Activated T-cell treated with anti-CD3 and anti-CD28 coated beads, Interleukin-2, amount 50 U/mL, for 4 hours (primary cell): Measurements from ENCODE around the gene IL10RB. TPM values are rescaled to one million over a fixed set of nuclear protein-coding genes. Genes with fewer than 3 reads are reported as not detected.
A peak's percentile ranks its signal among the peaks of the same experiment; 100 is the strongest.
"Not testable (repeated sequence)": the region's sequence is repeated elsewhere in the genome, so short reads cannot be mapped to it uniquely, and the experiment has no call there.

Experiments
- ATAC-seq, 2 donors: fragments of 200-7000 bp; cut with Tn5 transposase; one replicate each; pipeline ENCODE4 v1.10.0; 2021
- DNase-seq: peaks from one replicate; pipeline ENCODE4 v3.0.0-alpha.2; 2020
- H3K27me3 Mint-ChIP-seq: one replicate; pipeline ENCODE4 v1.8.0; 2021; ENCODE audit warnings: low read depth, mixed read lengths
- H3K36me3 Mint-ChIP-seq: one replicate; pipeline ENCODE4 v1.8.0; 2022; ENCODE audit warnings: mixed read lengths; ENCODE audit not compliant: insufficient read depth
- H3K4me1 Mint-ChIP-seq: one replicate; pipeline ENCODE4 v1.8.0; 2021; ENCODE audit warnings: low read depth, mixed read lengths
- H3K4me3 Mint-ChIP-seq: one replicate; pipeline ENCODE4 v1.8.0; 2021; ENCODE audit warnings: mild to moderate bottlenecking, moderate library complexity, mixed read lengths
- H3K9me3 Mint-ChIP-seq: one replicate; pipeline ENCODE4 v1.8.0; 2021; ENCODE audit warnings: mixed read lengths
- total RNA-seq, 3 donors: library from RNA; stranded (reverse); gene quantifications; one replicate each; pipeline ENCODE4 v1.2.1, GENCODE V29; 2021

Gene IL10RB
- total RNA-seq, 3 donors from 2014 or later = 9.3 to 11.6 (median 10.2) TPM

GRCh38 chr21:33236013-33236686 lies 30.0 kb upstream of the IL10RB start:
- peaks cover 19% of the 10 kb centered on the region for H3K36me3 Mint-ChIP-seq
- no peak overlapping the region for H3K4me3 Mint-ChIP-seq
- no peak for DNase-seq

GRCh38 chr21:33236766-33237165 lies 29.4 kb upstream of the IL10RB start:
- H3K36me3 Mint-ChIP-seq = peaks cover 19% of the 10 kb centered on the region
- peaks cover 89% of the 10 kb centered on the region for H3K4me1 Mint-ChIP-seq
- no peaks in the 10 kb centered on the region for H3K27me3 Mint-ChIP-seq
- DNase-seq = no peak
- no peak for ATAC-seq
- H3K4me3 Mint-ChIP-seq = peak overlapping the region; percentile 39
- H3K9me3 Mint-ChIP-seq = no peaks in the 10 kb centered on the region

More at GRCh38 chr21:33236013-33236686, 30.0 kb upstream of the IL10RB start:
- no peaks in the 10 kb centered on the region for H3K9me3 Mint-ChIP-seq
- ATAC-seq = no peak
- H3K27me3 Mint-ChIP-seq = no peaks in the 10 kb centered on the region
- H3K4me1 Mint-ChIP-seq = peaks cover 88% of the 10 kb centered on the region

- Mint-ChIP-seq H3K9me3 (no peaks in the 10 kb centered on the region), H3K27me3 (no peaks in the 10 kb centered on the region), H3K36me3 (peaks cover 24% of the 10 kb centered on the region), H3K4me1 (peaks cover 89% of the 10 kb centered on the region), H3K4me3 (peak overlapping the region; percentile 9)
- DNase-seq = no peak
- no peak for ATAC-seq
Measured at GRCh38 chr21:33237486-33237885, 28.7 kb upstream of the IL10RB start.

- Mint-ChIP-seq H3K27me3 (no peaks in the 10 kb centered on the region), H3K36me3 (peaks cover 18% of the 10 kb centered on the region)
- DNase-seq = no peak
Measured at GRCh38 chr21:33238146-33238545, 28.0 kb upstream of the IL10RB start.

GRCh38 chr21:33238565-33239255 lies 27.5 kb upstream of the IL10RB start:
- H3K9me3 Mint-ChIP-seq = no peaks in the 10 kb centered on the region
- ATAC-seq = peak; percentile 50 to 51
- H3K4me3 Mint-ChIP-seq = peak overlapping the region; percentile 57

More at GRCh38 chr21:33238146-33238545, 28.0 kb upstream of the IL10RB start:
- H3K4me1 Mint-ChIP-seq = peaks cover 83% of the 10 kb centered on the region
- ATAC-seq = peak; percentile 54 to 64
- H3K9me3 Mint-ChIP-seq = no peaks in the 10 kb centered on the region
- peak overlapping the region; percentile 57 for H3K4me3 Mint-ChIP-seq

GRCh38 chr21:33239559-33240127 lies 26.5 kb upstream of the IL10RB start:
- H3K27me3 Mint-ChIP-seq, DNase-seq, ATAC-seq, H3K9me3 Mint-ChIP-seq: not testable (repeated sequence)
- Mint-ChIP-seq H3K4me3 (peak overlapping the region; percentile 56), H3K36me3 (peaks cover 21% of the 10 kb centered on the region), H3K4me1 (peaks cover 85% of the 10 kb centered on the region)

More at GRCh38 chr21:33238565-33239255, 27.5 kb upstream of the IL10RB start:
- DNase-seq = no peak
- Mint-ChIP-seq H3K36me3 (peaks cover 21% of the 10 kb centered on the region), H3K27me3 (no peaks in the 10 kb centered on the region), H3K4me1 (peaks cover 83% of the 10 kb centered on the region)

- ATAC-seq = no peak
Measured at GRCh38 chr21:33240404-33240803, 25.8 kb upstream of the IL10RB start.

GRCh38 chr21:33241846-33242245 lies 24.3 kb upstream of the IL10RB start:
- peaks cover 34% of the 10 kb centered on the region for H3K36me3 Mint-ChIP-seq
- H3K4me3 Mint-ChIP-seq = no peak overlapping the region
- H3K27me3 Mint-ChIP-seq = no peaks in the 10 kb centered on the region
- ATAC-seq = no peak
- H3K9me3 Mint-ChIP-seq = no peaks in the 10 kb centered on the region
- DNase-seq = no peak
- H3K4me1 Mint-ChIP-seq = peaks cover 85% of the 10 kb centered on the region

More at GRCh38 chr21:33240404-33240803, 25.8 kb upstream of the IL10RB start:
- H3K27me3 Mint-ChIP-seq = no peaks in the 10 kb centered on the region
- DNase-seq = no peak
- H3K9me3 Mint-ChIP-seq = no peaks in the 10 kb centered on the region
- peaks cover 26% of the 10 kb centered on the region for H3K36me3 Mint-ChIP-seq
- peaks cover 85% of the 10 kb centered on the region for H3K4me1 Mint-ChIP-seq
- peak overlapping the region; percentile 56 for H3K4me3 Mint-ChIP-seq

GRCh38 chr21:33242846-33243245 lies 23.3 kb upstream of the IL10RB start:
- H3K9me3 Mint-ChIP-seq, DNase-seq, ATAC-seq, H3K27me3 Mint-ChIP-seq, H3K4me3 Mint-ChIP-seq: not testable (repeated sequence)
- Mint-ChIP-seq H3K4me1 (peaks cover 86% of the 10 kb centered on the region), H3K36me3 (peaks cover 42% of the 10 kb centered on the region)

- Mint-ChIP-seq H3K4me1 (peaks cover 81% of the 10 kb centered on the region), H3K4me3 (peak overlapping the region; percentile 53), H3K36me3 (peaks cover 54% of the 10 kb centered on the region), H3K9me3 (no peaks in the 10 kb centered on the region), H3K27me3 (no peaks in the 10 kb centered on the region)
- ATAC-seq = peak; percentile 49 to 58
- no peak for DNase-seq
Measured at GRCh38 chr21:33244082-33244778, 21.9 kb upstream of the IL10RB start.

GRCh38 chr21:33244779-33245105 lies 21.4 kb upstream of the IL10RB start:
- Mint-ChIP-seq H3K36me3 (peaks cover 58% of the 10 kb centered on the region), H3K9me3 (no peaks in the 10 kb centered on the region), H3K4me3 (peak overlapping the region; percentile 53), H3K4me1 (peaks cover 83% of the 10 kb centered on the region), H3K27me3 (no peaks in the 10 kb centered on the region)
- peak in 1 of 2 donors; percentile 36 for ATAC-seq
- no peak for DNase-seq

- Mint-ChIP-seq H3K4me3 (peak overlapping the region; percentile 7), H3K9me3 (no peaks in the 10 kb centered on the region), H3K36me3 (peaks cover 63% of the 10 kb centered on the region), H3K27me3 (no peaks in the 10 kb centered on the region), H3K4me1 (peaks cover 78% of the 10 kb centered on the region)
- no peak for DNase-seq
- ATAC-seq = no peak
Measured at GRCh38 chr21:33245289-33245918, 20.8 kb upstream of the IL10RB start.

- H3K27me3 Mint-ChIP-seq = no peaks in the 10 kb centered on the region
- H3K9me3 Mint-ChIP-seq = no peaks in the 10 kb centered on the region
- peaks cover 71% of the 10 kb centered on the region for H3K36me3 Mint-ChIP-seq
- no peak overlapping the region for H3K4me3 Mint-ChIP-seq
- ATAC-seq (no peak), DNase-seq (no peak)
- H3K4me1 Mint-ChIP-seq = peaks cover 73% of the 10 kb centered on the region
Measured at GRCh38 chr21:33246506-33246905, 19.7 kb upstream of the IL10RB start.

- no peak for DNase-seq
- ATAC-seq = no peak
- Mint-ChIP-seq H3K4me1 (peaks cover 69% of the 10 kb centered on the region), H3K27me3 (no peaks in the 10 kb centered on the region), H3K36me3 (peaks cover 72% of the 10 kb centered on the region), H3K9me3 (no peaks in the 10 kb centered on the region), H3K4me3 (no peak overlapping the region)
Measured at GRCh38 chr21:33246963-33247362, 19.2 kb upstream of the IL10RB start.
